Measurements from ENCODE around the gene ARID5B.

The ARID5B gene

GRCh38 chr10:61987537-61987936 lies 86.0 kb downstream of the ARID5B start:
- TF ChIP-seq, protein P1, sequence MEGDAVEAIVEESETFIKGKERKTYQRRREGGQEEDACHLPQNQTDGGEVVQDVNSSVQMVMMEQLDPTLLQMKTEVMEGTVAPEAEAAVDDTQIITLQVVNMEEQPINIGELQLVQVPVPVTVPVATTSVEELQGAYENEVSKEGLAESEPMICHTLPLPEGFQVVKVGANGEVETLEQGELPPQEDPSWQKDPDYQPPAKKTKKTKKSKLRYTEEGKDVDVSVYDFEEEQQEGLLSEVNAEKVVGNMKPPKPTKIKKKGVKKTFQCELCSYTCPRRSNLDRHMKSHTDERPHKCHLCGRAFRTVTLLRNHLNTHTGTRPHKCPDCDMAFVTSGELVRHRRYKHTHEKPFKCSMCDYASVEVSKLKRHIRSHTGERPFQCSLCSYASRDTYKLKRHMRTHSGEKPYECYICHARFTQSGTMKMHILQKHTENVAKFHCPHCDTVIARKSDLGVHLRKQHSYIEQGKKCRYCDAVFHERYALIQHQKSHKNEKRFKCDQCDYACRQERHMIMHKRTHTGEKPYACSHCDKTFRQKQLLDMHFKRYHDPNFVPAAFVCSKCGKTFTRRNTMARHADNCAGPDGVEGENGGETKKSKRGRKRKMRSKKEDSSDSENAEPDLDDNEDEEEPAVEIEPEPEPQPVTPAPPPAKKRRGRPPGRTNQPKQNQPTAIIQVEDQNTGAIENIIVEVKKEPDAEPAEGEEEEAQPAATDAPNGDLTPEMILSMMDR (IDR thresholded peaks at IDR 0.05) = no peak
- Histone ChIP-seq H3K27ac (no peak overlapping the region), H3K27me3 (ENCODE audit: control insufficient read depth, insufficient read depth, low read length) (no peaks in the 10 kb centered on the region), H3K4me2 (ENCODE audit: low read length) (no peak overlapping the region), H3K36me3 (ENCODE audit: control insufficient read depth, insufficient read depth, low read length) (no peaks in the 10 kb centered on the region), H3K4me3 (ENCODE audit: low read depth, low read length) (no peak overlapping the region), H3K79me2 (no peaks in the 10 kb centered on the region), H2AFZ (no peak overlapping the region), H3K9me3 (ENCODE audit: control insufficient read depth, low read length) (no peaks in the 10 kb centered on the region), H3K4me1 (no peaks in the 10 kb centered on the region), H3K9ac (no peak overlapping the region)

DNA sequence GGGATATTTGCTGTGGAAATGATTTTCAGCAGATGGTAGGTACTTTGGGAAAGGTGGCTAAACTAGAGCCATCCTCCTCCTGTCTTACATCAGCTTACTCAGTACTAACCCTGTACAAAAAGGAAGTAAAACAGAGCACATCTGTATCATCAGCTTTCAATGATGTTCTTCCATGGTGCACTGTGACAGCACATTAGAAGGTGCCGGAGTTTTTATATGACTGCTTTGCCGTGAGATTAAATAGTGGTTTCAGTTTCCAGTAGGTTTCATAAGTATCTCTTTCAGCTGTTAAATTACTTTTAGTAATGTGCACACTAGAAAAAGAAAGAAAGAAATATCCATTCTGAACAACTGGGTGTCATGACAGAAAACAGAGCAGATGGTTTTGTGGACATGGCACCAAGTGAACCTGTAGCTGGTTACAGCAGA lies 86.5 kb downstream of the ARID5B start:
- Histone ChIP-seq H3K9me3 (ENCODE audit: control insufficient read depth, low read length) (no peaks in the 10 kb centered on the region), H2AFZ (no peak overlapping the region), H3K27me3 (ENCODE audit: control insufficient read depth, insufficient read depth, low read length) (no peaks in the 10 kb centered on the region), H3K36me3 (ENCODE audit: control insufficient read depth, insufficient read depth, low read length) (no peaks in the 10 kb centered on the region), H3K27ac (no peak overlapping the region), H3K4me1 (no peaks in the 10 kb centered on the region), H3K79me2 (no peaks in the 10 kb centered on the region), H3K9ac (no peak overlapping the region), H3K4me2 (ENCODE audit: low read length) (no peak overlapping the region), H3K4me3 (ENCODE audit: low read depth, low read length) (no peak overlapping the region)
- TF ChIP-seq, protein P1 (IDR thresholded peaks at IDR 0.05) = no peak

DNA sequence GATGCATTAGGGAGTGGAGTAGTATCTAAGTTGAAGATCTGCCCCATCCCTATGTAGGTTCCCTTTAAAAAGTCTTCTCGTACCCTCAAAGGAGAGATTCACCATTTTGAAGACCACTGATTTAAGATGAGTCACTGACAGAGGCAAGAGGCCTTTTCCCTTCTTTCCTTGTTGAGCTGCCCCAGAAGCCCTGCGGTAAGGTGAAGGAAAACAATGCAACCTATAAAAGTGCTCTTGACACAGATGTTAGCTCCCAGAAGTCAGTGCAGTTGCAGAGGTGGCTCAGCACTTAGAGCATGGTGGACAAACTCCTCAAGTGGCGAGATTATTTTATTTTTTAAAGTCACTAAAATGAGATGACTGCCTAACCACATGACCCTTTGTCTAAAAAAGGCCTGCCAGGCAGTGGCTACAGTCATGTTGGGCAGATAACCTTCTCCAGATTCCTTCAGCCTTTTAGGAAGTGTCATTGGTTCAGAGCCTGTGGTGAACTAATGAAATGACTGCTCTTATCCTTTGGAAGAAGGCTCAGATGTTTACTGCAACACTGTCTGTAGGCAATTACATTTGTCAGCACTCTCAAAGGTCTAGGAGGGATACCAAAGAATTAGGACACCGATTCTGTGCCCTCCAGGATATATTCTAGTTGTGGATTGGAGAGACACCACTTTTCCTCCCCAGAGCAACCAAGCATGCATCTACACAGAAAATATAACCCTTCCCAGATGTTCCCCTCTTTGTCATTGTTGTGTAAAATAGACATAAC lies 88.7 kb downstream of the ARID5B start:
- no peaks in the 10 kb centered on the region for H3K36me3 ChIP-seq (ENCODE audit: control insufficient read depth, insufficient read depth, low read length)
- no peaks in the 10 kb centered on the region for H3K4me1 ChIP-seq
- TF ChIP-seq, protein P1 (IDR thresholded peaks at IDR 0.05) = no peak
- H3K9me3 ChIP-seq (ENCODE audit: control insufficient read depth, low read length) = no peaks in the 10 kb centered on the region
- no peak overlapping the region for H3K27ac ChIP-seq
- no peak overlapping the region for H2AFZ ChIP-seq
- no peak overlapping the region for H3K4me3 ChIP-seq (ENCODE audit: low read depth, low read length)
- no peak overlapping the region for H3K9ac ChIP-seq
- H3K27me3 ChIP-seq (ENCODE audit: control insufficient read depth, insufficient read depth, low read length) = no peaks in the 10 kb centered on the region
- no peak overlapping the region for H3K4me2 ChIP-seq (ENCODE audit: low read length)
- H3K79me2 ChIP-seq = no peaks in the 10 kb centered on the region

- no peak overlapping the region for H3K27ac ChIP-seq
- TF ChIP-seq, protein P1 (IDR thresholded peaks at IDR 0.05) = no peak
- H3K4me1 ChIP-seq = no peaks in the 10 kb centered on the region
Observed at GRCh38 chr10:61990761-61991135, 89.2 kb downstream of the ARID5B start.

DNA sequence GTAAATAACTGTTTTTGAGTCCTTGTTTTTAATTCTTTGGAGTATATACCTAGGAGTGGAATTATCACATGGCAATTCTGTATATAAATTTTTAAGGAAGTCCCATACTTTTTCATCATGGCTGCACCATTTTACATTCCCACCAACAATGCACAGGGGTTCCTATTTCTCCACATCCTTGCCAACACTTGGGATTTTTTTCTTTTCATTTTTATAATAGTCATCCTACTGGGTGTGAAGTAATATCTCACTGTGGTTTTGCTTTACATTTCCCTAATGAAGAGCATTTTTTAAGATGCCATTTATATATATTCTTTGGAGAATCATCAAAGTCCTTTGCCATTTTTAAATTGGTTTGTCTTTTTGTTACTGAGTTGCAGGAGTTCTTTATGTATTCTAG lies 89.7 kb downstream of the ARID5B start:
- Histone ChIP-seq H3K4me1 (no peaks in the 10 kb centered on the region), H3K27me3 (ENCODE audit: control insufficient read depth, insufficient read depth, low read length) (no peaks in the 10 kb centered on the region), H3K9me3 (ENCODE audit: control insufficient read depth, low read length) (no peaks in the 10 kb centered on the region), H3K4me2 (ENCODE audit: low read length) (no peak overlapping the region), H2AFZ (no peak overlapping the region), H3K4me3 (ENCODE audit: low read depth, low read length) (no peak overlapping the region), H3K79me2 (no peaks in the 10 kb centered on the region), H3K9ac (no peak overlapping the region), H3K36me3 (ENCODE audit: control insufficient read depth, insufficient read depth, low read length) (no peaks in the 10 kb centered on the region), H3K27ac (no peak overlapping the region)
- TF ChIP-seq, protein P1 (IDR thresholded peaks at IDR 0.05) = no peak

More at GRCh38 chr10:61990761-61991135, 89.2 kb downstream of the ARID5B start:
- no peaks in the 10 kb centered on the region for H3K27me3 ChIP-seq (ENCODE audit: control insufficient read depth, insufficient read depth, low read length)
- no peak overlapping the region for H3K9ac ChIP-seq
- no peak overlapping the region for H3K4me2 ChIP-seq (ENCODE audit: low read length)
- no peak overlapping the region for H3K4me3 ChIP-seq (ENCODE audit: low read depth, low read length)
- no peak overlapping the region for H2AFZ ChIP-seq
- no peaks in the 10 kb centered on the region for H3K79me2 ChIP-seq
- H3K9me3 ChIP-seq (ENCODE audit: control insufficient read depth, low read length) = no peaks in the 10 kb centered on the region
- no peaks in the 10 kb centered on the region for H3K36me3 ChIP-seq (ENCODE audit: control insufficient read depth, insufficient read depth, low read length)

Measured in parathyroid adenoma (tissue), 2 donors.